HL-60 (cell line): ENCODE data around the gene EYA2.

Experiments used
- DNase-seq, 2 experiments: peaks; one replicate each; pipeline ENCODE4 v3.0.0-alpha.2; 2010 to 2020; ENCODE audit warnings: low read depth in 1 of 2, low spot score in 1 of 2
- H3K27ac ChIP-seq: fragments of 250-450 bp; sonication (Bioruptor Pico); replicated peaks from 2 replicates; pipeline ENCODE4 v1.5.1; 2020; ENCODE audit warnings: mild to moderate bottlenecking, moderate library complexity
- H3K27me3 ChIP-seq: fragments of 250-450 bp; sonication (Bioruptor Pico); 2 replicates; pipeline ENCODE4 v1.5.1; 2021; ENCODE audit warnings: mild to moderate bottlenecking, moderate library complexity; ENCODE audit not compliant: insufficient read depth, poor library complexity, severe bottlenecking
- H3K4me3 ChIP-seq: replicated peaks from 2 replicates; pipeline ENCODE4 v1.5.1; 2011; ENCODE audit warnings: mild to moderate bottlenecking, control low read depth, low read length; ENCODE audit not compliant: insufficient read depth
- GABPA ChIP-seq: IDR thresholded peaks from 2 replicates; pipeline ENCODE4 v1.6.1; 2012; ENCODE audit warnings: low read depth
- POLR2AphosphoS5 ChIP-seq: IDR thresholded peaks from 2 replicates; pipeline ENCODE4 v1.6.1; 2012; ENCODE audit warnings: low read depth
- SPI1 ChIP-seq: IDR thresholded peaks from 2 replicates; pipeline ENCODE4 v1.6.1; 2012; ENCODE audit warnings: low read depth, mild to moderate bottlenecking, borderline replicate concordance
- TF ChIP-seq, protein P1 (sequence below): IDR thresholded peaks from one replicate; pipeline ENCODE4 v1.5.1; 2011; ENCODE audit warnings: low read length, control low read depth, inconsistent platforms; ENCODE audit not compliant: insufficient read depth
- TF ChIP-seq, protein P2 (sequence below): IDR thresholded peaks from 2 replicates; pipeline ENCODE4 v1.6.1; 2012; ENCODE audit warnings: low read depth; ENCODE audit not compliant: insufficient replicate concordance

The EYA2 gene

DNA sequence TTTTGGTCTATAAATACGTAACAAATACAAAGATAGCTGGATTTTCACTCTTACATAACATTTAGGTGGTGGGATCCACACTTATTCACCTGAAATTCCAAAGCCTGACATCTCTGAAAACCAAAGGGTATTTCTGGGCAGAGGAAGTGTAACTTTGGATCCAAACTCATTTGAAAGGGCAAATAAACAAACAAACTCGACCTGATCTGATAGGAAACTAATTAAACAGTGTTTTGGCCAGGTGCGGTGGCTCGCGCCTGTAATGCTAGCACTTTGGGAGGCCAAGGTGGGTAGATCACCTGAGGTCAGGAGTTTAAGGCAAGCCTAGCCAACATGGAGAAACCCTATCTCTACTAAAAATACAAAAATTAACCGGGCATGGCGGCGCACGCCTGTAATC is 332.9 kb downstream of the EYA2 start:
- Histone ChIP-seq H3K27me3 (no peaks in the 10 kb centered on the region), H3K27ac (no peak overlapping the region), H3K4me3 (no peak overlapping the region)
- DNase-seq = no peak
- TF ChIP-seq SPI1 (no peak), GABPA (no peak), POLR2AphosphoS5 (no peak)
- TF ChIP-seq, protein P1, sequence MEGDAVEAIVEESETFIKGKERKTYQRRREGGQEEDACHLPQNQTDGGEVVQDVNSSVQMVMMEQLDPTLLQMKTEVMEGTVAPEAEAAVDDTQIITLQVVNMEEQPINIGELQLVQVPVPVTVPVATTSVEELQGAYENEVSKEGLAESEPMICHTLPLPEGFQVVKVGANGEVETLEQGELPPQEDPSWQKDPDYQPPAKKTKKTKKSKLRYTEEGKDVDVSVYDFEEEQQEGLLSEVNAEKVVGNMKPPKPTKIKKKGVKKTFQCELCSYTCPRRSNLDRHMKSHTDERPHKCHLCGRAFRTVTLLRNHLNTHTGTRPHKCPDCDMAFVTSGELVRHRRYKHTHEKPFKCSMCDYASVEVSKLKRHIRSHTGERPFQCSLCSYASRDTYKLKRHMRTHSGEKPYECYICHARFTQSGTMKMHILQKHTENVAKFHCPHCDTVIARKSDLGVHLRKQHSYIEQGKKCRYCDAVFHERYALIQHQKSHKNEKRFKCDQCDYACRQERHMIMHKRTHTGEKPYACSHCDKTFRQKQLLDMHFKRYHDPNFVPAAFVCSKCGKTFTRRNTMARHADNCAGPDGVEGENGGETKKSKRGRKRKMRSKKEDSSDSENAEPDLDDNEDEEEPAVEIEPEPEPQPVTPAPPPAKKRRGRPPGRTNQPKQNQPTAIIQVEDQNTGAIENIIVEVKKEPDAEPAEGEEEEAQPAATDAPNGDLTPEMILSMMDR = no peak
- TF ChIP-seq, protein P2, sequence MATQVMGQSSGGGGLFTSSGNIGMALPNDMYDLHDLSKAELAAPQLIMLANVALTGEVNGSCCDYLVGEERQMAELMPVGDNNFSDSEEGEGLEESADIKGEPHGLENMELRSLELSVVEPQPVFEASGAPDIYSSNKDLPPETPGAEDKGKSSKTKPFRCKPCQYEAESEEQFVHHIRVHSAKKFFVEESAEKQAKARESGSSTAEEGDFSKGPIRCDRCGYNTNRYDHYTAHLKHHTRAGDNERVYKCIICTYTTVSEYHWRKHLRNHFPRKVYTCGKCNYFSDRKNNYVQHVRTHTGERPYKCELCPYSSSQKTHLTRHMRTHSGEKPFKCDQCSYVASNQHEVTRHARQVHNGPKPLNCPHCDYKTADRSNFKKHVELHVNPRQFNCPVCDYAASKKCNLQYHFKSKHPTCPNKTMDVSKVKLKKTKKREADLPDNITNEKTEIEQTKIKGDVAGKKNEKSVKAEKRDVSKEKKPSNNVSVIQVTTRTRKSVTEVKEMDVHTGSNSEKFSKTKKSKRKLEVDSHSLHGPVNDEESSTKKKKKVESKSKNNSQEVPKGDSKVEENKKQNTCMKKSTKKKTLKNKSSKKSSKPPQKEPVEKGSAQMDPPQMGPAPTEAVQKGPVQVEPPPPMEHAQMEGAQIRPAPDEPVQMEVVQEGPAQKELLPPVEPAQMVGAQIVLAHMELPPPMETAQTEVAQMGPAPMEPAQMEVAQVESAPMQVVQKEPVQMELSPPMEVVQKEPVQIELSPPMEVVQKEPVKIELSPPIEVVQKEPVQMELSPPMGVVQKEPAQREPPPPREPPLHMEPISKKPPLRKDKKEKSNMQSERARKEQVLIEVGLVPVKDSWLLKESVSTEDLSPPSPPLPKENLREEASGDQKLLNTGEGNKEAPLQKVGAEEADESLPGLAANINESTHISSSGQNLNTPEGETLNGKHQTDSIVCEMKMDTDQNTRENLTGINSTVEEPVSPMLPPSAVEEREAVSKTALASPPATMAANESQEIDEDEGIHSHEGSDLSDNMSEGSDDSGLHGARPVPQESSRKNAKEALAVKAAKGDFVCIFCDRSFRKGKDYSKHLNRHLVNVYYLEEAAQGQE = no peak

DNA sequence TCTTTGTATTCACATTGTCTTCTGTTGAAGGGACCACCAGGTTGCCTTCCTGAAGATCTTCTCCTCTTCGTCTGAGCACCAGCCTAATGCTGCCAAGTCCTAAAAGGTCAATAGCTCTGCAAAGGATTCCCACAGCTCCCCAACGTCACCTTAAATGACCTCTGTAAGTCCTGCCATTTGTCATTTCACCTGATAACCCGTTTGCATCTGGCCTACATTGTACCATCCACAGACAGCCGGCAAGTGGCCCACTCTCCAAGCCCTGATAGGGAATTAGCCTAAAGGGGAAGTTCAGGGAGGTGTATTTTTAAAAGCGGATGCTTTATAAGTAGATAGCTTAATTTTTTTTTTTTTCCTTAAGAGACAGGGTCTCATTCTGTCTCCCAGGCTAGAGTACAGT is 334.0 kb downstream of the EYA2 start:
- H3K27me3 ChIP-seq = no peaks in the 10 kb centered on the region
- no peak for DNase-seq
- H3K27ac ChIP-seq = no peak overlapping the region
- no peak for TF ChIP-seq GABPA
- H3K4me3 ChIP-seq = no peak overlapping the region

DNA sequence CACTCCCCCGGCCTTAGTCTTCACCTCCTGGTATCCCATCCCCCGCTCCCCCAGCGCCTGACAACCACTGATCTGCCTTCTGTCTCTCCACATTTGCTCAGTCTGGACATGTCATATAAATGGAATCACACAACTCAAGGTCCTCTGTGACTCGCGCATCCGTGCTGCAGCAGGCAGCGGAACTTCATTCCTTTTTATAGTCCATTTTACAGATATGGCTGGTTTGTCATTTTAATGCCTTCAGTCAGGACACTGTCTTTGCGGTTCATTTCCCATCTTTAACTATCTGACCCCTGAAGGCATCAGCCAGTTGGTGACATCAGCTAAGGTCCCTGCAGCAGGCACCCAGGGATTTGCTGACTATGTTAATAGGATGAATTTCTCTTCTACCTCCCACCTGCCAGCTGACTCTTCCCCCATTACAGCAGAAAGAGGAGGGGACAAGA is 336.2 kb downstream of the EYA2 start:
- no peak for TF ChIP-seq SPI1
- TF ChIP-seq, protein P1 = no peak
- TF ChIP-seq POLR2AphosphoS5 = no peak
- TF ChIP-seq, protein P2 = no peak
- TF ChIP-seq GABPA = no peak
- Histone ChIP-seq H3K27ac (no peak overlapping the region), H3K4me3 (no peak overlapping the region), H3K27me3 (no peaks in the 10 kb centered on the region)
- no peak for DNase-seq

DNA sequence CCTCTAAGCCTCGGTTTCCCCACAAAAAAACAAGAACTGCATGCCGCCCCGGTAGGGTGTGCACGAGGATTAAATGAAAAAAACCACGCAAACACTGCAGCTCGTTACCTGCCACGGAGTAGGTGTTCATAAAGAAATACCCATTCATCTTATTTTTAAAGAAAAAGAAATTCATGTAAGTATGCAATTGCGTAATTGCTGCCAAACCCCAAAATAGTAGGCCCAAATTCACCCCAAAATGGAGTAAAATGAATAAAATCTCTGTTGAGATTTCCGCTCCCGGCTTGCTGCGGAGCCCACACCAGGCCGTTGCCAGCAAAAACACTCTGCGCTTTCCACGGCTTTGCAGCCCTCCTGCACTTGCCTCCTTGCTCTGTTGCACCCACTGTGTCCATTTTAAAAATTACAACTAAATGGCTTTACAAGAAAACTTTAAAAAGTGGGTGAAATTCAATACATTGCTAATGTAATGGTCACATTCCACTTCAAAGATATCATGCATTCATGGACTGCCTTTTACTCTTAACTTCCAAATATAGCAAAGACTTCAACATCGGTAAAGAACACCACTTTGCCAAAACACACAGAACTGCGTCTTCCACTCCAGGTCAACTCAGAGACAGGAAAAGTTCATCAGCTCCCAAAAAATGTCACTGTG is 336.9 kb downstream of the EYA2 start:
- no peak overlapping the region for H3K4me3 ChIP-seq
- no peak overlapping the region for H3K27ac ChIP-seq
- TF ChIP-seq SPI1 = no peak
- TF ChIP-seq, protein P2 = no peak
- TF ChIP-seq, protein P1 = no peak
- TF ChIP-seq POLR2AphosphoS5 = no peak
- TF ChIP-seq GABPA = no peak
- no peaks in the 10 kb centered on the region for H3K27me3 ChIP-seq
- no peak for DNase-seq
